Erythroblast (primary cell): Measurements from ENCODE around the gene MUC15.

ENCODE experiments used
- GATA1 ChIP-seq: IDR thresholded peaks from 2 replicates; pipeline ENCODE4 v1.6.1; 2011; ENCODE audit warnings: low read depth, mild to moderate bottlenecking, control low read depth, low read length, moderate library complexity
- POLR2A ChIP-seq: IDR thresholded peaks from 2 replicates; pipeline ENCODE4 v1.6.1; 2011; ENCODE audit warnings: mild to moderate bottlenecking, low read length

DNA sequence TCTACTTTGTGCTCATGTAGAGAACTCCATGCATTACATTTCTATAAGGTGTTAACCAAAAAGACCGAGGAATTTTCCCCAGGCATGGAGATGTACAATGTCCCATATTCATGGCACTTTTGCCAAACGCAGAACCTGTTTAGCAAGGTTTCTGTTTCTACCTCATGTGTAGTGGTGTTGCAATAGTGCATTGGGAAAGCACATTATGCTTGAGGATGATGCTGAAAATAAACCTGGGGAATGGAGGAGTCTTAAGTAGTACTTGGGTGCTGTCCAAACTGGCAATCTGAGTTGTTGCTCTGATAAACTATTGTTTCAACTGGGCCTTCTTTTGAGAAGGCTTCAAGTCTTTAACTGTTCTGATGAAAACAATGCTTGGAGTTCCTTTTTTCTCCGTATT is 11.5 kb upstream of the MUC15 start:
- TF ChIP-seq POLR2A (no peak), GATA1 (no peak)
